MM.1S (cell line): Measurements from ENCODE around the gene PRODH.
"Not testable (repeated sequence)": the region's sequence is repeated elsewhere in the genome, so short reads cannot be mapped to it uniquely, and the experiment has no call there.

Source experiments
- EZH2 ChIP-seq: fragments of 300-600 bp; sonication (generic); optimal IDR thresholded peaks from 2 replicates; pipeline ENCODE3; 2017; ENCODE audit warnings: low read depth, mild to moderate bottlenecking, antibody characterized with exemption, low read length, mixed read lengths
- TF ChIP-seq, protein P1 (sequence below): fragments of 300-600 bp; sonication (generic); IDR thresholded peaks from 2 replicates; pipeline ENCODE4 v1.5.1; 2016; ENCODE audit warnings: antibody characterized with exemption, low read length, mixed read lengths

DNA sequence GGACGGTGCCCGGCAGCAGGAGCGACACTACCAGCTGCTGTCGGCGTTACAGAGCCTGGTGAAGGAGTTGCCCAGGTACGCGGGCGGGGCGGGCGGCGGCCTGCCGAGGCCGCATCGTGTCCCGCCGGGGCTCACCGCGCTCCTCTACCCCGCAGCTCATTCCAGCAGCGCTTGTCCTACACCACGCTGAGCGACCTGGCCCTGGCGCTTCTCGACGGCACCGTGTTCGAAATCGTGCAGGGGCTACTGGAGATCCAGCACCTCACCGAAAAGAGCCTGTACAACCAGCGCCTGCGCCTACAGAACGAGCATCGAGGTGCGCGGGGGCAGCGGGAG is 29.7 kb downstream of the PRODH start:
- TF ChIP-seq, protein P1, sequence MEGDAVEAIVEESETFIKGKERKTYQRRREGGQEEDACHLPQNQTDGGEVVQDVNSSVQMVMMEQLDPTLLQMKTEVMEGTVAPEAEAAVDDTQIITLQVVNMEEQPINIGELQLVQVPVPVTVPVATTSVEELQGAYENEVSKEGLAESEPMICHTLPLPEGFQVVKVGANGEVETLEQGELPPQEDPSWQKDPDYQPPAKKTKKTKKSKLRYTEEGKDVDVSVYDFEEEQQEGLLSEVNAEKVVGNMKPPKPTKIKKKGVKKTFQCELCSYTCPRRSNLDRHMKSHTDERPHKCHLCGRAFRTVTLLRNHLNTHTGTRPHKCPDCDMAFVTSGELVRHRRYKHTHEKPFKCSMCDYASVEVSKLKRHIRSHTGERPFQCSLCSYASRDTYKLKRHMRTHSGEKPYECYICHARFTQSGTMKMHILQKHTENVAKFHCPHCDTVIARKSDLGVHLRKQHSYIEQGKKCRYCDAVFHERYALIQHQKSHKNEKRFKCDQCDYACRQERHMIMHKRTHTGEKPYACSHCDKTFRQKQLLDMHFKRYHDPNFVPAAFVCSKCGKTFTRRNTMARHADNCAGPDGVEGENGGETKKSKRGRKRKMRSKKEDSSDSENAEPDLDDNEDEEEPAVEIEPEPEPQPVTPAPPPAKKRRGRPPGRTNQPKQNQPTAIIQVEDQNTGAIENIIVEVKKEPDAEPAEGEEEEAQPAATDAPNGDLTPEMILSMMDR, result not testable (repeated sequence)
- not testable (repeated sequence) for TF ChIP-seq EZH2
